H9 (cell line): ENCODE data around the gene TMEM156. TPM values are rescaled to one million over a fixed set of nuclear protein-coding genes. Genes with fewer than 3 reads are reported as not detected.

Source experiments
- DNase-seq: peaks from one replicate; pipeline ENCODE4 v3.0.0-alpha.2; 2017
- H2AFZ ChIP-seq: one replicate; pipeline ENCODE4 v1.6.1; 2013; ENCODE audit warnings: mild to moderate bottlenecking, low read length, control low read depth, moderate library complexity
- H2AK5ac ChIP-seq: 2 replicates; pipeline ENCODE4 v1.6.1; 2013; ENCODE audit warnings: low read length, control low read depth, mixed read lengths; ENCODE audit not compliant: insufficient read length
- H2BK120ac ChIP-seq: one replicate; pipeline ENCODE4 v1.6.1; 2013; ENCODE audit warnings: low read depth, mild to moderate bottlenecking, low read length, control low read depth, inconsistent platforms; ENCODE audit not compliant: poor library complexity, severe bottlenecking
- H2BK12ac ChIP-seq: 2 replicates; pipeline ENCODE4 v1.6.1; 2013; ENCODE audit warnings: low read length, control low read depth, mixed read lengths, low read depth; ENCODE audit not compliant: insufficient read length
- H2BK15ac ChIP-seq: 2 replicates; pipeline ENCODE4 v1.6.1; 2013; ENCODE audit warnings: low read depth, low read length, control low read depth
- H2BK20ac ChIP-seq: one replicate; pipeline ENCODE4 v1.6.1; 2013; ENCODE audit warnings: low read depth, mild to moderate bottlenecking, low read length, control low read depth, inconsistent platforms; ENCODE audit not compliant: poor library complexity, severe bottlenecking
- H2BK5ac ChIP-seq: 2 replicates; pipeline ENCODE4 v1.6.1; 2013; ENCODE audit warnings: low read length, control low read depth, mixed read lengths; ENCODE audit not compliant: insufficient read length
- H3K14ac ChIP-seq: 2 replicates; pipeline ENCODE4 v1.6.1; 2013; ENCODE audit warnings: low read length, control low read depth; ENCODE audit not compliant: insufficient read depth
- H3K18ac ChIP-seq: 2 replicates; pipeline ENCODE4 v1.6.1; 2013; ENCODE audit warnings: low read depth, mild to moderate bottlenecking, mixed read lengths, low read length, control low read depth; ENCODE audit not compliant: insufficient read length
- H3K23ac ChIP-seq: 2 replicates; pipeline ENCODE4 v1.6.1; 2013; ENCODE audit warnings: low read length, control low read depth, mixed read lengths, low read depth; ENCODE audit not compliant: insufficient read length
- H3K23me2 ChIP-seq: 2 replicates; pipeline ENCODE4 v1.6.1; 2013; ENCODE audit warnings: low read depth, mild to moderate bottlenecking, mixed read lengths, low read length, control low read depth; ENCODE audit not compliant: insufficient read length, poor library complexity, severe bottlenecking
- H3K27ac ChIP-seq: 2 replicates; pipeline ENCODE4 v1.5.1; 2013; ENCODE audit warnings: low read length, control low read depth, mixed read lengths, low read depth; ENCODE audit not compliant: insufficient read length
- H3K27me3 ChIP-seq: 2 replicates; pipeline ENCODE4 v1.6.1; 2013; ENCODE audit warnings: low read length, control low read depth, inconsistent platforms; ENCODE audit not compliant: insufficient read depth
- H3K4ac ChIP-seq: 2 replicates; pipeline ENCODE4 v1.6.1; 2013; ENCODE audit warnings: low read depth, mild to moderate bottlenecking, control low read depth, inconsistent platforms, low read length, moderate library complexity
- H3K4me1 ChIP-seq: 2 replicates; pipeline ENCODE4 v1.6.1; 2013; ENCODE audit warnings: low read length, control low read depth, inconsistent platforms; ENCODE audit not compliant: insufficient read depth
- H3K4me2 ChIP-seq: 2 replicates; pipeline ENCODE4 v1.6.1; 2013; ENCODE audit warnings: low read length, control low read depth, mixed read lengths; ENCODE audit not compliant: insufficient read length, insufficient read depth
- H3K56ac ChIP-seq: 2 replicates; pipeline ENCODE4 v1.6.1; 2013; ENCODE audit warnings: low read depth, mild to moderate bottlenecking, mixed read lengths, low read length, control low read depth; ENCODE audit not compliant: insufficient read length
- H3K79me1 ChIP-seq: 2 replicates; pipeline ENCODE4 v1.6.1; 2013; ENCODE audit warnings: low read depth, mild to moderate bottlenecking, moderate library complexity, low read length, control low read depth, inconsistent platforms; ENCODE audit not compliant: insufficient read depth, poor library complexity, severe bottlenecking
- H3K79me2 ChIP-seq: 2 replicates; pipeline ENCODE4 v1.6.1; 2013; ENCODE audit warnings: low read length, control low read depth, inconsistent platforms; ENCODE audit not compliant: insufficient read depth
- H3K9ac ChIP-seq: 2 replicates; pipeline ENCODE4 v1.6.1; 2013; ENCODE audit warnings: low read length, control low read depth, mixed read lengths; ENCODE audit not compliant: insufficient read length; ENCODE audit errors: extremely low read depth
- H3K9me3 ChIP-seq: one replicate; pipeline ENCODE4 v1.6.1; 2013; ENCODE audit warnings: low read depth, low read length, inconsistent platforms; ENCODE audit not compliant: control insufficient read depth
- H3T11ph ChIP-seq: one replicate; pipeline ENCODE4 v1.6.1; 2013; ENCODE audit warnings: mild to moderate bottlenecking, low read length, control low read depth, inconsistent platforms
- H4K20me1 ChIP-seq: one replicate; pipeline ENCODE4 v1.6.1; 2013; ENCODE audit not compliant: control insufficient read depth, insufficient read length, insufficient read depth
- H4K5ac ChIP-seq: 2 replicates; pipeline ENCODE4 v1.6.1; 2013; ENCODE audit warnings: low read depth, mild to moderate bottlenecking, mixed read lengths, low read length, control low read depth; ENCODE audit not compliant: insufficient read length
- H4K8ac ChIP-seq: replicated peaks from 2 replicates; pipeline ENCODE4 v1.6.1; 2013; ENCODE audit warnings: low read length, control low read depth, mixed read lengths, low read depth; ENCODE audit not compliant: insufficient read length
- H4K91ac ChIP-seq: 2 replicates; pipeline ENCODE4 v1.6.1; 2013; ENCODE audit warnings: low read depth, mild to moderate bottlenecking, moderate library complexity, mixed read lengths, low read length, control low read depth; ENCODE audit not compliant: insufficient read length
- H3K27ac Mint-ChIP-seq, 3 experiments: 2 replicates in 2 of 3; 3 replicates in 1 of 3; pipeline ENCODE4 v1.8.0; 2020 to 2021; ENCODE audit warnings: mixed read lengths in 3 of 3, mild to moderate bottlenecking in 1 of 3, moderate library complexity in 1 of 3
- H3K27me3 Mint-ChIP-seq: 2 replicates; pipeline ENCODE4 v1.8.0; 2021; ENCODE audit warnings: low read depth, mild to moderate bottlenecking, moderate library complexity, mixed read lengths
- H3K36me3 Mint-ChIP-seq, 3 experiments: 2 replicates in 2 of 3; 3 replicates in 1 of 3; pipeline ENCODE4 v1.8.0; 2020 to 2021; ENCODE audit warnings: low read depth in 3 of 3, mixed read lengths in 3 of 3; ENCODE audit not compliant: insufficient read depth in 1 of 3
- H3K4me1 Mint-ChIP-seq, 2 experiments: 2 replicates each; pipeline ENCODE4 v1.8.0; 2020; ENCODE audit warnings: mixed read lengths in 2 of 2
- H3K4me3 Mint-ChIP-seq, 2 experiments: 2 replicates in 1 of 2; 3 replicates in 1 of 2; pipeline ENCODE4 v1.8.0; 2020 to 2021; ENCODE audit warnings: mild to moderate bottlenecking in 2 of 2, mixed read lengths in 2 of 2, moderate library complexity in 1 of 2
- H3K9me3 Mint-ChIP-seq, 2 experiments: 2 replicates in 1 of 2; 3 replicates in 1 of 2; pipeline ENCODE4 v1.8.0; 2020; ENCODE audit warnings: mild to moderate bottlenecking in 2 of 2, mixed read lengths in 2 of 2, moderate library complexity in 1 of 2
- WGBS: extraction: QIAGEN DNeasy Blood & Tissue Kit; methylation state at CpG from one replicate; pipeline ENCODE4 v1.1.7; 2013; ENCODE audit warnings: missing lambda C conversion rate, low lambda C conversion rate, mixed read lengths; ENCODE audit not compliant: insufficient read length; ENCODE audit errors: extremely low coverage; 5-methylcytosine and 5-hydroxymethylcytosine counted together
- total RNA-seq: library from RNA; stranded (reverse); gene quantifications from 2 replicates; pipeline ENCODE4 v1.2.1, GENCODE V29; 2021
- TF ChIP-seq, protein P1 (sequence below): fragments of 200-600 bp; sonication (generic); conservative IDR thresholded peaks from 3 replicates; pipeline ENCODE4 v1.8.0; 2021; ENCODE audit warnings: antibody characterized with exemption, mild to moderate bottlenecking

The TMEM156 gene
- total RNA-seq, 1 experiment from 2014 or later: not detected

DNA sequence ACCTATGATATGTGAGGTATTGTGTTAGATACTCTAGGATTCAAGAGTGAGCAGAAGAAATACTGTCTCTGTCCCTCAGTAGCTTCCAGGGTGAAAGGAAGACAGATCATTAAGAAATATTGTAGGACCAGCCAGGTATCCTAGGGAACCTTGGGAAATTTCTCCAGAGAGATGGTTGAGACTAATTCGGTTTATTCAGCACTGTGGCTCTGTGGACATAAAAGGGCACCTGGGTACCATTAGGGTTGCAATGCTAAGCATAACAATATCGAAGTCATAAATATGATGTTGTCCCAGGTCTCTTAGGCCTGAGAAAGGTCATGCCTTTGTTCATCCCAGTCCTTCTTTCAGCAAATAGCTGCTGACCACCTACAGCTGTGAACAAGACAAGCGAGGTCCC is 103.6 kb downstream of the TMEM156 start:
- Histone ChIP-seq H2AFZ (no peak overlapping the region), H3K4me2 (no peak overlapping the region), H2BK15ac (no peak overlapping the region), H3K79me2 (no peaks in the 10 kb centered on the region), H2AK5ac (no peak overlapping the region), H3K27me3 (no peaks in the 10 kb centered on the region), H3K4ac (no peak overlapping the region), H4K20me1 (no peaks in the 10 kb centered on the region), H3T11ph (no peak overlapping the region), H2BK5ac (no peak overlapping the region), H2BK12ac (no peak overlapping the region), H3K56ac (no peak overlapping the region), H4K91ac (no peak overlapping the region), H3K27ac (no peak overlapping the region), H4K5ac (no peak overlapping the region), H3K14ac (no peak overlapping the region), H3K9me3 (no peaks in the 10 kb centered on the region), H3K23me2 (no peaks in the 10 kb centered on the region), H2BK20ac (no peak overlapping the region), H3K9ac (no peak overlapping the region), H3K79me1 (no peaks in the 10 kb centered on the region), H3K4me1 (no peaks in the 10 kb centered on the region), H2BK120ac (no peak overlapping the region), H3K18ac (no peak overlapping the region), H4K8ac (no peak overlapping the region), H3K23ac (no peak overlapping the region)
- H3K9me3 Mint-ChIP-seq: no peaks in the 10 kb centered on the region
- WGBS: no CpG with 5 or more reads among the region's 3 CpGs
- TF ChIP-seq, protein P1, sequence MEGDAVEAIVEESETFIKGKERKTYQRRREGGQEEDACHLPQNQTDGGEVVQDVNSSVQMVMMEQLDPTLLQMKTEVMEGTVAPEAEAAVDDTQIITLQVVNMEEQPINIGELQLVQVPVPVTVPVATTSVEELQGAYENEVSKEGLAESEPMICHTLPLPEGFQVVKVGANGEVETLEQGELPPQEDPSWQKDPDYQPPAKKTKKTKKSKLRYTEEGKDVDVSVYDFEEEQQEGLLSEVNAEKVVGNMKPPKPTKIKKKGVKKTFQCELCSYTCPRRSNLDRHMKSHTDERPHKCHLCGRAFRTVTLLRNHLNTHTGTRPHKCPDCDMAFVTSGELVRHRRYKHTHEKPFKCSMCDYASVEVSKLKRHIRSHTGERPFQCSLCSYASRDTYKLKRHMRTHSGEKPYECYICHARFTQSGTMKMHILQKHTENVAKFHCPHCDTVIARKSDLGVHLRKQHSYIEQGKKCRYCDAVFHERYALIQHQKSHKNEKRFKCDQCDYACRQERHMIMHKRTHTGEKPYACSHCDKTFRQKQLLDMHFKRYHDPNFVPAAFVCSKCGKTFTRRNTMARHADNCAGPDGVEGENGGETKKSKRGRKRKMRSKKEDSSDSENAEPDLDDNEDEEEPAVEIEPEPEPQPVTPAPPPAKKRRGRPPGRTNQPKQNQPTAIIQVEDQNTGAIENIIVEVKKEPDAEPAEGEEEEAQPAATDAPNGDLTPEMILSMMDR: no peak
- no peak overlapping the region for H3K27ac Mint-ChIP-seq
- no peaks in the 10 kb centered on the region for H3K27me3 Mint-ChIP-seq
- peaks cover 0 to 11% (median 8%) of the 10 kb centered on the region in 3 experiments; a peak in 2 of 7 replicates for H3K36me3 Mint-ChIP-seq
- H3K4me3 Mint-ChIP-seq: no peak overlapping the region
- H3K4me1 Mint-ChIP-seq: peaks cover 0 to 10% of the 10 kb centered on the region in 2 experiments; a peak in 1 of 4 replicates
- DNase-seq: no peak
